ENCODE results near the gene IL17RD.

The IL17RD gene

GRCh38 chr3:57108684-57109083 lies 56.5 kb downstream of the IL17RD start:
- no peaks in the 10 kb centered on the region for H3K36me3 ChIP-seq (replicated peaks)
- in situ Hi-C loops (cut with HindIII; ENCODE audit: low pct_ligation_motif_present, low sequenced_read_pairs): no loop called here
- DNase-seq: no peak

GRCh38 chr3:57105585-57105984 lies 59.6 kb downstream of the IL17RD start:
- in situ Hi-C loops (cut with HindIII; ENCODE audit: low pct_ligation_motif_present, low sequenced_read_pairs): no loop called here
- H3K4me3 ChIP-seq (ENCODE audit: low read depth, low read length): no peak overlapping the region
- DNase-seq: no peak
- TF ChIP-seq CTCF (IDR thresholded peaks at IDR 0.05; ENCODE audit: low read depth, low read length, missing control alignments): no peak
- H3K36me3 ChIP-seq (replicated peaks): no peaks in the 10 kb centered on the region
- H3K27ac ChIP-seq: no peak overlapping the region
- H3K27me3 ChIP-seq (replicated peaks): no peaks in the 10 kb centered on the region

More at GRCh38 chr3:57108684-57109083, 56.5 kb downstream of the IL17RD start:
- H3K27ac ChIP-seq: no peak overlapping the region
- no peak for TF ChIP-seq CTCF (IDR thresholded peaks at IDR 0.05; ENCODE audit: low read depth, low read length, missing control alignments)
- H3K27me3 ChIP-seq (replicated peaks): no peaks in the 10 kb centered on the region
- no peak overlapping the region for H3K4me3 ChIP-seq (ENCODE audit: low read depth, low read length)

GRCh38 chr3:57100046-57100695 lies 65.0 kb downstream of the IL17RD start:
- DNase-seq: peak; percentile 78
- H3K4me3 ChIP-seq (ENCODE audit: low read depth, low read length): no peak overlapping the region
- no peaks in the 10 kb centered on the region for H3K27me3 ChIP-seq (replicated peaks)
- H3K36me3 ChIP-seq (replicated peaks): no peaks in the 10 kb centered on the region
- TF ChIP-seq CTCF (IDR thresholded peaks at IDR 0.05; ENCODE audit: low read depth, low read length, missing control alignments): peak; percentile 86
- in situ Hi-C loops (cut with HindIII; ENCODE audit: low pct_ligation_motif_present, low sequenced_read_pairs): no loop called here
- no peak overlapping the region for H3K27ac ChIP-seq

- no peaks in the 10 kb centered on the region for H3K27me3 ChIP-seq (replicated peaks)
- TF ChIP-seq CTCF (IDR thresholded peaks at IDR 0.05; ENCODE audit: low read depth, low read length, missing control alignments): no peak
- DNase-seq: no peak
- H3K36me3 ChIP-seq (replicated peaks): no peaks in the 10 kb centered on the region
- no peak overlapping the region for H3K27ac ChIP-seq
- in situ Hi-C loops (cut with HindIII; ENCODE audit: low pct_ligation_motif_present, low sequenced_read_pairs): no loop called here
- no peak overlapping the region for H3K4me3 ChIP-seq (ENCODE audit: low read depth, low read length)
Observed at GRCh38 chr3:57098418-57099310, 66.5 kb downstream of the IL17RD start.

- no peaks in the 10 kb centered on the region for H3K36me3 ChIP-seq (replicated peaks)
- H3K4me3 ChIP-seq (ENCODE audit: low read depth, low read length): no peak overlapping the region
- in situ Hi-C loops (cut with HindIII; ENCODE audit: low pct_ligation_motif_present, low sequenced_read_pairs): no loop called here
- DNase-seq: no peak
- no peaks in the 10 kb centered on the region for H3K27me3 ChIP-seq (replicated peaks)
- H3K27ac ChIP-seq: no peak overlapping the region
- no peak for TF ChIP-seq CTCF (IDR thresholded peaks at IDR 0.05; ENCODE audit: low read depth, low read length, missing control alignments)
Observed at GRCh38 chr3:57097536-57097935, 67.6 kb downstream of the IL17RD start.

Data from brain microvascular endothelial cell (primary cell).